ENCODE data around the gene TSSK3.

The TSSK3 gene, protein sequence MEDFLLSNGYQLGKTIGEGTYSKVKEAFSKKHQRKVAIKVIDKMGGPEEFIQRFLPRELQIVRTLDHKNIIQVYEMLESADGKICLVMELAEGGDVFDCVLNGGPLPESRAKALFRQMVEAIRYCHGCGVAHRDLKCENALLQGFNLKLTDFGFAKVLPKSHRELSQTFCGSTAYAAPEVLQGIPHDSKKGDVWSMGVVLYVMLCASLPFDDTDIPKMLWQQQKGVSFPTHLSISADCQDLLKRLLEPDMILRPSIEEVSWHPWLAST

DNA sequence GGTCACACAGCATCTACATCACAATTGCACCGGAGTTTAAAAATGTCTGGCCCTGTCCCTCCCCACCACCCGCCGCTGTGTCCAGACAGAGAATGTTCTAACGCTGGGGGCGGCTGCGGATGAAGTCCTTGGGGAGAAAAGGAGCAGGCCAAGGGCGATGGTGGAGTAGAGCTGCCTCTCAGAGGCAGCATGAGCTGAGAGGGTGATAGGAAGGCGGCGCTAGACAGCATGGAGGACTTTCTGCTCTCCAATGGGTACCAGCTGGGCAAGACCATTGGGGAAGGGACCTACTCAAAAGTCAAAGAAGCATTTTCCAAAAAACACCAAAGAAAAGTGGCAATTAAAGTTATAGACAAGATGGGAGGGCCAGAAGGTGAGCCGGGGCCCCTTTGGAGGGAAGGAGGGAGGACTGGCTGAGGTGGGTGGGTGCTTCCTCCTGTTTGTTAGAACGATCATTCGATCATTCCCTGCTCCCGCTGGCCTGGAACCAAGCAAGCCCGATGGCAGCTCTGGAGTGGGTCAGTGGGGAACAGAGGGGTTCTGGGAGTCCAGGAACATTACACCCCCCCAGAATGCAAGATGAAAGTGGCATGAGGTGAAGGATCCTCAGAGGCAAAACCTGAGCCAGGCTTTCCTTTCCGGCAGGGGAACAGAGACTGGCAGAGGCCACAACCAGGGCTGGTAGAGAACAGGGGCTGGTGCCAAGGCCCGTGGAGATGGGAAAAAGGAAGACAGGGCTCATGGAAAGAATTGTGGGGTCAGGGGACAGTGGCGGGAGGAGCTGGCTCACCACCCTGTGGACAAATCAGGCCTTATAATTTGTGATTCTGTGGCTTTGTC, at the start of gene TSSK3, which contains the start of gene FAM229A:
TSS of gene TSSK3 (plus strand) at position 66 of the 840 bp plus-strand sequence. CDS start at position 229, 163 bp downstream.
TSS of gene FAM229A (minus strand) at position 12 of the 840 bp plus-strand sequence. CDS start 394 bp downstream, outside the sequence.
- Histone ChIP-seq H3K27ac (ENCODE audit: low read depth, low read length) (peak within 1 kb of the TSS; percentile 31), H3K4me3 (ENCODE audit: low read depth, low read length) (peak within 1 kb of the TSS; percentile 45), H3K9me3 (ENCODE audit: control insufficient read depth, insufficient read depth, low read length) (no peaks in the 10 kb centered on the region), H3K4me1 (ENCODE audit: control insufficient read depth, insufficient read depth, low read length) (peaks cover 5% of the 10 kb centered on the region; the same call in 1 of the 2 replicates), H3K36me3 (ENCODE audit: control insufficient read depth, insufficient read depth, low read length) (peaks cover 40% of the 10 kb centered on the region), H3K27me3 (ENCODE audit: control insufficient read depth, insufficient read depth, low read length) (peaks cover 11% of the 10 kb centered on the region), H3K9ac (ENCODE audit: low read depth, low read length) (no peak within 1 kb of the TSS)

DNA sequence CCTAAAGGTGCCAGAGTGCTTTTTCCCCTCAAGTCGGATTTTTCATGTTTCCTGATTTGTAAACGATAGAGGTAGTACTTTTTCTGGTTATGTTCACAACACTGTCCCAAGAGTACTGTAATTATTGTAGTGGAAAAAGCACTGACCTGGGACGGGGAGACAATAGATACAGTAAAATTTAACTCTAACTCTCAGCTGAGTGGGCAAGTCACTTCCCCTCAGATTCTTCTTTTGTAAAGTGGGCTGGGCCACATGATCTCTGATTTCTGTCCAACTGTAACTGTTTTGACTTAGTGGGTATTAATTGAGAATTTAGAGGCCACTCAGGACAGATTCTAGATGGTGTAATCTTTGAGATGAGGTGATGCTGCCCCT, 45.4 kb upstream of the TSSK3 start:
- no peak overlapping the region for H3K4me3 ChIP-seq (ENCODE audit: low read depth, low read length)
- H3K36me3 ChIP-seq (ENCODE audit: control insufficient read depth, insufficient read depth, low read length) = peaks cover 42% of the 10 kb centered on the region
- no peaks in the 10 kb centered on the region for H3K4me1 ChIP-seq (ENCODE audit: control insufficient read depth, insufficient read depth, low read length)
- H3K27ac ChIP-seq (ENCODE audit: low read depth, low read length) = no peak overlapping the region
- no peaks in the 10 kb centered on the region for H3K9me3 ChIP-seq (ENCODE audit: control insufficient read depth, insufficient read depth, low read length)
- no peak overlapping the region for H3K9ac ChIP-seq (ENCODE audit: low read depth, low read length)
- no peaks in the 10 kb centered on the region for H3K27me3 ChIP-seq (ENCODE audit: control insufficient read depth, insufficient read depth, low read length)

DNA sequence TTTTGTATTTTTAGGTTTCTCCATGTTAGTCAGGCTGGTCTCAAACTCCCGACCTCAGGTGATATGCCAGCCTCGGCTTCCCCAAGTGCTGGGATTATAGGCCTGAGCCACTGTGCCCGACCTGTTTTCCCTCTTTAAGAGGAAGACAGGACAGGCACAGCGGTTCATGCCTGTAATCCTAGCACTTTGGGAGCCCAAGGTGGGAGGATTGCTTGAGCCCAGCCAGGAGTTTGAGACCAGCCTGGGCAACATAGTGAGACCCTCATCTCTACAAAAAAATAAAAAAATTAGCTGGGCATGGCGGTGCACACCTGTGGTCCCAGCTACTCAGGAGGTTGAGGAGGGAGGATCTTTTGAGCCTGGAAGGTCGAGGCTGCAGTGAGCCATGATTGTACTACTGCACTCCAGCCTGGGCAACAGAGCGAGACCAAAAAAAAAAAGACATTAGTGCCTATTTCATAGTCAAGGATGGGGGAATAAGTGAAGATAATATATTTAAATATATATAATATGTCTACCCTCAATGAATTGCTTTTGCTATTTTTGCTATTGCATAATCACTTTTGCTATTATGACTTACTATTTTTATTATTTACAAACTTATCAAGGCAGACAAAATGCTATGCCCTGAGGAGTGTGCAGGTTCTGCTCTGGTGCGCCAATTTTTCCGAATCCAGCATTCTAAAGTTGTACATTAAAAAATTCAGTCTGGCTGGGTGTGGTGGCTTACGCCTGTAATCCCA, 44.0 kb upstream of the TSSK3 start:
- Histone ChIP-seq H3K36me3 (ENCODE audit: control insufficient read depth, insufficient read depth, low read length) (peaks cover 47% of the 10 kb centered on the region), H3K9me3 (ENCODE audit: control insufficient read depth, insufficient read depth, low read length) (no peaks in the 10 kb centered on the region), H3K27ac (ENCODE audit: low read depth, low read length) (no peak overlapping the region), H3K27me3 (ENCODE audit: control insufficient read depth, insufficient read depth, low read length) (no peaks in the 10 kb centered on the region), H3K4me3 (ENCODE audit: low read depth, low read length) (no peak overlapping the region), H3K4me1 (ENCODE audit: control insufficient read depth, insufficient read depth, low read length) (no peaks in the 10 kb centered on the region), H3K9ac (ENCODE audit: low read depth, low read length) (no peak overlapping the region)

DNA sequence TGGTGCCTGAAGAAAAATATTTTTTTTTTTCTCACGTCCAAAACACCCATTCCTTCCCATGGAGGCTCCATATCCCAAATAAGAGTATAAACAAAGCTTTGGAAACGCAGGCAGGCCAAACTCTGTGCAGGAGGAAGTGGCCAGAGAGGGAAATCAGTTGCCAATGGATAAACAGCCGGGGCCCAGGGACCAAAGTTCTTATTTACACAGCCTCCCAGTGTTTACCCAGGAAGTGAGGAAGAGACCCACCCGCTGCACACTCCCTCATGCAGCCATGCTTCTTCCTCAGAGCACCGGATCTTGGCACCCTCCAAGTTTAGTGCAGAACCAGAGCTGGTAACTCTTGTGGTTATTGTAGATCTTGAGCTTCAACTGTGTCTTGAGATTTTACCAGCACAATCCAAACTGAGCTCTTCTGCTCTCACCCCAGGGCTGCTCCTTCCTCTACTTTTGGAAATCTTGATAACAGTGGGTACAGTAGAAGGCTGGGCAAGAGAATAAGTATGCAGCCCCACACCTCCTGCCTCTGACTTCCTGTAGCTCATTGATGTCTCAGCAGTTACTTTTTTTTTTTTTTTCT, 40.5 kb upstream of the TSSK3 start:
- no peaks in the 10 kb centered on the region for H3K27me3 ChIP-seq (ENCODE audit: control insufficient read depth, insufficient read depth, low read length)
- H3K36me3 ChIP-seq (ENCODE audit: control insufficient read depth, insufficient read depth, low read length) = peaks cover 71% of the 10 kb centered on the region
- H3K4me3 ChIP-seq (ENCODE audit: low read depth, low read length) = no peak overlapping the region
- H3K4me1 ChIP-seq (ENCODE audit: control insufficient read depth, insufficient read depth, low read length) = no peaks in the 10 kb centered on the region
- peak overlapping the region; percentile 42 for H3K27ac ChIP-seq (ENCODE audit: low read depth, low read length)
- no peak overlapping the region for H3K9ac ChIP-seq (ENCODE audit: low read depth, low read length)
- no peaks in the 10 kb centered on the region for H3K9me3 ChIP-seq (ENCODE audit: control insufficient read depth, insufficient read depth, low read length)

DNA sequence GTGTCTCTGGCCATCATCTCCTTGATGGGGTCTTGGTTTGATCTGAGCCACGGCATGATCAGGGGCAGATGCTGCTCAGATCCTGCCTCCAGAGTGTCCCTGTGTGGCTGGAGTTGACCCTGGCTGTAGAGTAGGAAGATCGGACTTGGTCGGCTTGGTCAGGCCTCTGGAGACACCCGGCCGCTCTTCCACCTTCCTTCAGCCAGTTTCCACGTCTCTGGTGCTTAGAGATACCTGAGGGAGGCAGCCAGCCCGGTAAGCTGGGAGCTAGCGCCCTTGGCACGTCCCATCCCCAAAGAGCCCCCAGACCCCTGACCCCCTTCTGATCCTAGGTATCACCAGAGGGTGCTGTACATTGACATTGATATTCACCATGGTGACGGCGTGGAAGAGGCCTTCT, 35.1 kb upstream of the TSSK3 start:
- Histone ChIP-seq H3K4me3 (ENCODE audit: low read depth, low read length) (no peak overlapping the region), H3K27ac (ENCODE audit: low read depth, low read length) (no peak overlapping the region), H3K4me1 (ENCODE audit: control insufficient read depth, insufficient read depth, low read length) (peaks cover 2% of the 10 kb centered on the region), H3K27me3 (ENCODE audit: control insufficient read depth, insufficient read depth, low read length) (no peaks in the 10 kb centered on the region), H3K9ac (ENCODE audit: low read depth, low read length) (no peak overlapping the region), H3K9me3 (ENCODE audit: control insufficient read depth, insufficient read depth, low read length) (no peaks in the 10 kb centered on the region), H3K36me3 (ENCODE audit: control insufficient read depth, insufficient read depth, low read length) (peaks cover 88% of the 10 kb centered on the region)

DNA sequence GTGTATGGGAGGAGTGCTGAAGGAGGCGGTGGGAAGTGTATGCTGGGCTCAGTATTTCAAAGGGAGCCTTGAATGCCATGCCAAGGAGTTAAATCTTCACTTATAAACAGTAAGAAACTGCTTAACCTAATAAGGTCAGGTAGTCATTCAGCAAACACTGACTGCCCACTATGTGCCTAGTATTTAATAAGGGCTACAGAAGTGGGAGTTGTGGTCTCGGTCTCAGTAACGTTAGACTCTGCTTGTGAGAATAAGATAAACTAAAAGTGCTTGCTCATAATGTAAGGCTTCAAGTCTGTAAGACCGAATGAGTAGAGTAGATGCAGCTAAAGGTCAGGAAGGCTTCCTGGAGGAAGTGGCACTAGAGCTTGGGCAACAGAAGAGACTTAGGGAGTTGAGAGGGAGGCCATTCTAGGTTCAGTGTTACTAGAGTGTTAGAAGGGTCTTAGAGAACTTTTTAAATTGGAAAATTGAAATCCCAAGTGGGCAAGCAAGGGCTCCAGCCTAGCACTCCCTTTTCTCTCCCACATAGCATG, 32.3 kb upstream of the TSSK3 start:
- Histone ChIP-seq H3K9ac (ENCODE audit: low read depth, low read length) (no peak overlapping the region), H3K36me3 (ENCODE audit: control insufficient read depth, insufficient read depth, low read length) (peaks cover 97% of the 10 kb centered on the region), H3K27me3 (ENCODE audit: control insufficient read depth, insufficient read depth, low read length) (no peaks in the 10 kb centered on the region), H3K4me3 (ENCODE audit: low read depth, low read length) (no peak overlapping the region), H3K4me1 (ENCODE audit: control insufficient read depth, insufficient read depth, low read length) (peaks cover 24% of the 10 kb centered on the region), H3K27ac (ENCODE audit: low read depth, low read length) (no peak overlapping the region), H3K9me3 (ENCODE audit: control insufficient read depth, insufficient read depth, low read length) (no peaks in the 10 kb centered on the region)

DNA sequence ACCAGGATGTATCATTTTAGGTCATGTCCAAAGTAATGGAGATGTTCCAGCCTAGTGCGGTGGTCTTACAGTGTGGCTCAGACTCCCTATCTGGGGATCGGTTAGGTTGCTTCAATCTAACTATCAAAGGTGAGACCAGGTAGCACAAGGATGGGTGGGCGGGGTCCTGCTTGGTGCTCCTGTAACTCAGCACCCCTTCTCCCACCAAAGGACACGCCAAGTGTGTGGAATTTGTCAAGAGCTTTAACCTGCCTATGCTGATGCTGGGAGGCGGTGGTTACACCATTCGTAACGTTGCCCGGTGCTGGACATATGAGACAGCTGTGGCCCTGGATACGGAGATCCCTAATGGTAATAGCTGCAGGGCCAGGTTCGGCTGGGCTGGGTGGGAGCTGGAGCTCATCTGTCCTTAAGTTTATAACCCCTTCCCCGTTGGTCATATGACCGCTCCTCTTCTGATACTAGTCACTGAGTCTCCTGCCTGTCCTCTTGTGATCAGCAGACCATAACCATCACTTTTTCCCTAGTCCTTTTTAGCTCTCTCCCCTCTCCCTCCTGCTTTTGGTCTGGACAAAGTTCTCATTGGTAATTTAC, 31.7 kb upstream of the TSSK3 start:
- Histone ChIP-seq H3K4me1 (ENCODE audit: control insufficient read depth, insufficient read depth, low read length) (peaks cover 24% of the 10 kb centered on the region), H3K27ac (ENCODE audit: low read depth, low read length) (no peak overlapping the region), H3K36me3 (ENCODE audit: control insufficient read depth, insufficient read depth, low read length) (peaks cover 90% of the 10 kb centered on the region), H3K27me3 (ENCODE audit: control insufficient read depth, insufficient read depth, low read length) (no peaks in the 10 kb centered on the region), H3K9ac (ENCODE audit: low read depth, low read length) (no peak overlapping the region), H3K9me3 (ENCODE audit: control insufficient read depth, insufficient read depth, low read length) (no peaks in the 10 kb centered on the region), H3K4me3 (ENCODE audit: low read depth, low read length) (no peak overlapping the region)

DNA sequence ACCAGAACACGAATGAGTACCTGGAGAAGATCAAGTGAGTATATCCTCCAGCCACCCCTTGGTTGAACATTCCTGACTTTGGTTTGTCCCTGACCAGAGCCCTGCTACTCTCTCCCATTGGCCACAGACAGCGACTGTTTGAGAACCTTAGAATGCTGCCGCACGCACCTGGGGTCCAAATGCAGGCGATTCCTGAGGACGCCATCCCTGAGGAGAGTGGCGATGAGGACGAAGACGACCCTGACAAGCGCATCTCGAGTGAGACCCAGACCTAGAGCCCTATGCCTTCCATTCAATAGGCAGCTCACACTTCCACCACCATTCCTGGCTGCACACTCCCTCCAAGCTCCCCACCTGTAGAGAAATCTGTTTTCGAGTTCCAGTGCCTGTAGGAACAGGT, 30.8 kb upstream of the TSSK3 start:
- Histone ChIP-seq H3K9ac (ENCODE audit: low read depth, low read length) (no peak overlapping the region), H3K36me3 (ENCODE audit: control insufficient read depth, insufficient read depth, low read length) (peaks cover 82% of the 10 kb centered on the region), H3K27me3 (ENCODE audit: control insufficient read depth, insufficient read depth, low read length) (no peaks in the 10 kb centered on the region), H3K4me3 (ENCODE audit: low read depth, low read length) (no peak overlapping the region), H3K4me1 (ENCODE audit: control insufficient read depth, insufficient read depth, low read length) (peaks cover 25% of the 10 kb centered on the region), H3K27ac (ENCODE audit: low read depth, low read length) (peak overlapping the region; percentile 74), H3K9me3 (ENCODE audit: control insufficient read depth, insufficient read depth, low read length) (no peaks in the 10 kb centered on the region)

DNA sequence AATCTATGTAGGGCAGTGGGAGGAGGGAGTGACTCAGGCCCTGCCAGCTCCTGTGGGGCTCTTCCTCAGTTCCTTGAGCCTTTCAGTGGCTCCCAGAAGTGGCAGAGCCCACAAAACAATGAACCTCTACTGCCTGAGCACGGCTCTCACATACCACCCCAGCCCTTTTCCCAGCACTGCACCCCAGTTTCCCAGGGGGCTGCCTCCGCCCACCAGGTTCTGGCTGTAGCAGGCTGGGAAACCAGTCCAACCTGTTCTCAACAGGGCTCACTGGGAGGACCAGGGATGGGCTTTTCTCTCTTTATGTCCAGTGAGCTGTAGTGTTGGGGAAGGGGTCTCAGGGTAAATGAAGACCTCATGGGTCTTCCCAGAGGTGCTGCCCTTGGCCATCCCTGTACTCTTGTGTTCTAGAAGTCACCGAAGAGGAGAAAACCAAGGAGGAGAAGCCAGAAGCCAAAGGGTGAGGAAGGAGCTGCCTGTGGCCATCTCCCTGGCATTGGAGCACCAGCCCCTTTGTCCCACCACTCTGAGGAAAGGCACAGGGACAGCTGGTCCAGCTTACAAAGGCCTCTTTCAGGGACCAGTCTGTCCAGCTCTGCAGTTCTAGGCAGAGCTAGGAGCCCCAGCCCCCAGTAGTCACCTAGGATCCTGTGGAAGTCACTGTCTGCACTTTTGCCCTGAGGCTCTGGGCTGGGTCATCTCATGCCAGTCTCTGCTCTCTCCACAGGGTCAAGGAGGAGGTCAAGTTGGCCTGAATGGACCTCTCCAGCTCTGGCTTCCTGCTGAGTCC, 29.9 kb upstream of the TSSK3 start:
- Histone ChIP-seq H3K4me3 (ENCODE audit: low read depth, low read length) (no peak overlapping the region), H3K36me3 (ENCODE audit: control insufficient read depth, insufficient read depth, low read length) (peaks cover 73% of the 10 kb centered on the region), H3K27ac (ENCODE audit: low read depth, low read length) (peak overlapping the region; percentile 74), H3K27me3 (ENCODE audit: control insufficient read depth, insufficient read depth, low read length) (0 out of 2 replicates have a peak, but pooled peaks cover 4% of the 10 kb centered on the region), H3K4me1 (ENCODE audit: control insufficient read depth, insufficient read depth, low read length) (peaks cover 33% of the 10 kb centered on the region), H3K9me3 (ENCODE audit: control insufficient read depth, insufficient read depth, low read length) (no peaks in the 10 kb centered on the region), H3K9ac (ENCODE audit: low read depth, low read length) (no peak overlapping the region)

Data from HUES48 (cell line).